A549 (cell line): ENCODE data around the gene PPM1L. TPM values are rescaled to one million over a fixed set of nuclear protein-coding genes. Genes with fewer than 3 reads are reported as not detected.

Experiments
- ATAC-seq, 2 experiments: fragments of 200-7000 bp in 1 of 2; fragments of >200 bp in 1 of 2; cut with Nextera tagmentation in 1 of 2; cut with Tn5 transposase in 1 of 2; 3 replicates each; pipeline versions ENCODE4 v1.8.0 to v1.9.1; 2018 to 2020; ENCODE audit warnings: mild to moderate bottlenecking in 1 of 2, moderate library complexity in 1 of 2
- CTCF ChIA-PET: fragments of 300-600 bp; sonication (Branson Sonifier 250); formaldehyde crosslinking; extraction: SDS; loops from one replicate; lab custom pipeline; 2021; ENCODE audit warnings: antibody characterized with exemption, inconsistent platforms; lab: Yijun Ruan, JAX
- POLR2A ChIA-PET: fragments of 350-600 bp; formaldehyde crosslinking; extraction: SDS; loops from one replicate; lab custom pipeline; 2021; ENCODE audit warnings: antibody characterized with exemption, inconsistent platforms; lab: Yijun Ruan, JAX
- DNase-seq, 2 experiments: peaks; one replicate each; pipeline versions ENCODE4 v3.0.0 to v3.0.0-alpha.2; 2011 to 2016; ENCODE audit warnings: low read depth in 1 of 2, low spot score in 1 of 2
- FAIRE-seq: peaks from 2 replicates; lab custom pipeline; 2011; peaks lifted over from hg19 to GRCh38; lab: Jason Lieb, UNC
- H3K27ac ChIP-seq, 2 experiments: fragments of >200 bp; sonication (Bioruptor Twin); formaldehyde crosslinking; 3 replicates each; pipeline ENCODE4 v1.5.1; 2016 to 2017
- H3K4me1 ChIP-seq: fragments of >200 bp; sonication (Bioruptor Twin); formaldehyde crosslinking; 3 replicates; pipeline ENCODE4 v1.6.1; 2016
- H3K4me2 ChIP-seq: fragments of >200 bp; sonication (Bioruptor Twin); formaldehyde crosslinking; 3 replicates; pipeline ENCODE4 v1.6.1; 2016
- H3K4me3 ChIP-seq: fragments of >200 bp; sonication (Bioruptor Twin); formaldehyde crosslinking; 3 replicates; pipeline ENCODE4 v1.5.1; 2016
- H3K9me3 ChIP-seq: fragments of >200 bp; sonication (Bioruptor Twin); formaldehyde crosslinking; 3 replicates; pipeline ENCODE4 v1.6.1; 2016
- BHLHE40 ChIP-seq: IDR thresholded peaks from 2 replicates; pipeline ENCODE4 v1.6.1; 2012; ENCODE audit warnings: low read depth, low read length, inconsistent platforms
- CHD2 ChIP-seq: fragments of 150-350 bp; IDR thresholded peaks from 2 replicates; pipeline ENCODE4 v1.6.1; 2014; ENCODE audit warnings: low read length; ENCODE audit not compliant: partially characterized antibody
- CHD4 ChIP-seq: fragments of 200-600 bp; sonication (generic); IDR thresholded peaks from 2 replicates; pipeline ENCODE4 v1.6.1; 2016; ENCODE audit warnings: antibody characterized with exemption, mild to moderate bottlenecking, borderline replicate concordance
- CTCF ChIP-seq: fragments of >200 bp; sonication (Bioruptor Twin); formaldehyde crosslinking; IDR thresholded peaks from 3 replicates; pipeline ENCODE4 v1.5.1; 2016
- E2F6 ChIP-seq: IDR thresholded peaks from 2 replicates; pipeline ENCODE4 v1.6.1; 2012; ENCODE audit warnings: low read depth, borderline replicate concordance
- FOSB ChIP-seq: fragments of 250-450 bp; sonication (Bioruptor Pico); IDR thresholded peaks from 2 replicates; pipeline ENCODE4 v1.5.0; 2020; ENCODE audit warnings: mild to moderate bottlenecking, moderate library complexity
- FOSL2 ChIP-seq, 2 experiments: fragments of 450-650 bp in 1 of 2; fragments of >200 bp in 1 of 2; sonication (Bioruptor Twin) in 1 of 2; formaldehyde crosslinking; IDR thresholded peaks; 2 replicates each; pipeline versions ENCODE4 v1.5.0 to v1.6.1; 2016 to 2020; ENCODE audit warnings: mild to moderate bottlenecking in 1 of 2, moderate library complexity in 1 of 2
- GATA3 ChIP-seq: IDR thresholded peaks from 2 replicates; pipeline ENCODE4 v1.6.1; 2012; ENCODE audit warnings: borderline replicate concordance
- HES2 ChIP-seq: fragments of >200 bp; sonication (Bioruptor Twin); formaldehyde crosslinking; IDR thresholded peaks from 2 replicates; pipeline ENCODE4 v1.6.1; 2016
- HMGXB4 ChIP-seq: fragments of 250-450 bp; sonication (Bioruptor Pico); IDR thresholded peaks from 2 replicates; pipeline ENCODE4 v1.5.0; 2021; ENCODE audit warnings: mild to moderate bottlenecking, moderate library complexity, borderline replicate concordance
- HOXB5 ChIP-seq: fragments of 250-450 bp; sonication (Bioruptor Pico); IDR thresholded peaks from 2 replicates; pipeline ENCODE4 v1.5.0; 2020; ENCODE audit warnings: mild to moderate bottlenecking, moderate library complexity
- NPAS2 ChIP-seq: fragments of 250-450 bp; sonication (Bioruptor Pico); IDR thresholded peaks from 2 replicates; pipeline ENCODE4 v1.8.0; 2022; ENCODE audit warnings: mild to moderate bottlenecking, moderate library complexity, borderline replicate concordance
- NR3C1 ChIP-seq: fragments of >200 bp; sonication (Bioruptor Twin); formaldehyde crosslinking; IDR thresholded peaks from 3 replicates; pipeline ENCODE4 v1.6.1; 2017
- RAD21 ChIP-seq, 2 experiments: fragments of >200 bp in 1 of 2; sonication (Bioruptor Twin) in 1 of 2; formaldehyde crosslinking in 1 of 2; IDR thresholded peaks in 1 of 2; conservative IDR thresholded peaks in 1 of 2; 2 replicates in 1 of 2; 3 replicates in 1 of 2; pipeline ENCODE4 v1.6.1; 2012 to 2018; ENCODE audit warnings: inconsistent platforms in 1 of 2
- RCOR1 ChIP-seq: fragments of 150-350 bp; IDR thresholded peaks from 2 replicates; pipeline ENCODE4 v1.6.1; 2014; ENCODE audit warnings: antibody characterized with exemption, low read length, low read depth
- RNF2 ChIP-seq: fragments of 200-600 bp; sonication (generic); IDR thresholded peaks from 2 replicates; pipeline ENCODE4 v1.6.1; 2016; ENCODE audit warnings: low read depth, mild to moderate bottlenecking, antibody characterized with exemption, moderate library complexity, borderline replicate concordance
- SMC3 ChIP-seq: fragments of >200 bp; sonication (Bioruptor Twin); formaldehyde crosslinking; IDR thresholded peaks from 3 replicates; pipeline ENCODE4 v1.6.1; 2018; ENCODE audit warnings: inconsistent platforms
- WGBS: methylation state at CpG from one replicate; pipeline ENCODE4 v1.1.6; 2017; ENCODE audit errors: missing lambda C conversion rate; 5-methylcytosine and 5-hydroxymethylcytosine counted together
- polyA plus RNA-seq, 4 experiments: library from polyadenylated mRNA; depleted of rRNA in 3 of 4; stranded (reverse); fragments of >200 nt; fragmentation: RNase III in 1 of 4; extraction: RNeasy Plus Mini Kit Qiagen cat#74134 plus additional on column Dnase treatment in 1 of 4; gene quantifications; 2 replicates in 3 of 4; 3 replicates in 1 of 4; pipeline ENCODE4 v1.2.3, GENCODE V29; 2011 to 2017

PPM1L gene
- polyA plus RNA-seq, 2 of the 4 experiments (the other 2 are of a cell fraction) = 0.27 to 0.45 TPM

- ATAC-seq = peak; percentile 85 to 89
- H3K4me2 ChIP-seq = peak overlapping the region; percentile 19; the same call in 1 of the 3 replicates
- TF ChIP-seq RAD21 (conservative IDR thresholded peaks at IDR 0.05 in 1 of 2, IDR thresholded peaks at IDR 0.05 in 1 of 2) = peak; percentile 80 to 82
- TF ChIP-seq HES2 = no peak
- peak; percentile 80 for TF ChIP-seq CTCF
- TF ChIP-seq RCOR1 = no peak
- peak; percentile 89 for TF ChIP-seq SMC3
- H3K27ac ChIP-seq = no peak overlapping the region
- CTCF ChIA-PET = interaction anchor here (0.5 to 4.0 kb wide), 26 partner anchors 8 to 481 kb away, joined by 3 to 45 read pairs (median 4); no protein-coding TSS in a partner anchor
- FAIRE-seq = peak; percentile 92
- H3K4me1 ChIP-seq = no peaks in the 10 kb centered on the region
- WGBS = 12% methylated on average over 5 of the region's 5 CpGs
- POLR2A ChIA-PET = no interaction called here
- DNase-seq = peak; percentile 22 to 65
- no peaks in the 10 kb centered on the region for H3K9me3 ChIP-seq
- H3K4me3 ChIP-seq = no peak overlapping the region
Measured at GRCh38 chr3:160941885-160942494, 186.0 kb downstream of the PPM1L start.

GRCh38 chr3:160943996-160944395 lies 188.0 kb downstream of the PPM1L start:
- DNase-seq = no peak
- POLR2A ChIA-PET = no interaction called here
- no peak overlapping the region for H3K4me3 ChIP-seq
- H3K4me1 ChIP-seq = no peaks in the 10 kb centered on the region
- no peak overlapping the region for H3K27ac ChIP-seq
- FAIRE-seq = no peak
- H3K4me2 ChIP-seq = no peak overlapping the region
- no peak for TF ChIP-seq RAD21 (conservative IDR thresholded peaks at IDR 0.05 in 1 of 2, IDR thresholded peaks at IDR 0.05 in 1 of 2)
- no peak for TF ChIP-seq E2F6
- TF ChIP-seq NPAS2 (CRISPR knock-in tag) = no peak
- no peak for TF ChIP-seq NR3C1
- no peak for TF ChIP-seq BHLHE40
- TF ChIP-seq RNF2 = no peak
- TF ChIP-seq HMGXB4 (CRISPR knock-in tag) = no peak
- no peak for TF ChIP-seq GATA3
- TF ChIP-seq CHD4 = no peak
- TF ChIP-seq FOSL2 (IDR thresholded peaks at IDR 0.05) = no peak
- TF ChIP-seq FOSL2 (CRISPR knock-in tag; IDR thresholded peaks at IDR 0.05) = no peak
- no peak for TF ChIP-seq HOXB5
- TF ChIP-seq CHD2 = no peak
- TF ChIP-seq, all 56 proteins: peak for 0
- CTCF ChIA-PET = interaction anchor here (1.1 to 2.3 kb wide), 3 partner anchors 15 to 257 kb away, joined by 3 to 12 read pairs (median 7); no protein-coding TSS in a partner anchor
- no peak for ATAC-seq
- 5% methylated on average over 1 of the region's 1 CpG for WGBS
- no peaks in the 10 kb centered on the region for H3K9me3 ChIP-seq

- H3K4me1 ChIP-seq = no peaks in the 10 kb centered on the region
- no peak for TF ChIP-seq FOSB (CRISPR knock-in tag)
- ATAC-seq = no peak
- FAIRE-seq = no peak
- H3K4me3 ChIP-seq = no peak overlapping the region
- ChIA-PET POLR2A (no interaction called here), CTCF (interaction anchor here (0.8 to 1.1 kb wide), 3 partner anchors 11 to 364 kb away, joined by 3 read pairs; no protein-coding TSS in a partner anchor)
- no peak overlapping the region for H3K27ac ChIP-seq
- 23% methylated on average over 2 of the region's 2 CpGs for WGBS
- H3K4me2 ChIP-seq = no peak overlapping the region
- no peaks in the 10 kb centered on the region for H3K9me3 ChIP-seq
- DNase-seq = no peak
Measured at GRCh38 chr3:160945336-160945735, 189.3 kb downstream of the PPM1L start.
